Mammary epithelial cell (primary cell): ENCODE results near the gene ALKBH6.

Experiments used
- CTCF ChIP-seq, 2 donors: IDR thresholded peaks in 1 of 2; conservative IDR thresholded peaks in 1 of 2; 2 replicates each; pipeline ENCODE4 v1.5.1; 2011 to 2012; ENCODE audit warnings: inconsistent platforms in 2 of 2, low read length in 2 of 2, mild to moderate bottlenecking in 2 of 2, control low read depth in 1 of 2, low read depth in 1 of 2; ENCODE audit not compliant: insufficient read depth in 1 of 2; ENCODE audit errors: extremely low read depth in 1 of 2
- EZH2 ChIP-seq: IDR thresholded peaks from 2 replicates; pipeline ENCODE4 v1.6.1; 2012; ENCODE audit warnings: low read length, inconsistent platforms, borderline replicate concordance

GRCh38 chr19:35978832-35979365 is 35.1 kb downstream of the ALKBH6 start:
- TF ChIP-seq CTCF (conservative IDR thresholded peaks at IDR 0.05 in 1 of 2, IDR thresholded peaks at IDR 0.05 in 1 of 2; ENCODE audit: extremely low read depth in 1 of 2, insufficient read depth in 1 of 2, low read depth in 1 of 2, low read length in 2 of 2) (no peak), EZH2 (no peak)
